GM20000 (cell line): ENCODE measurements around the gene MTMR1.

ENCODE experiments used
- DNase-seq: peaks from one replicate; pipeline ENCODE4 v3.0.0; 2012; ENCODE audit warnings: low spot score
- CTCF ChIP-seq: IDR thresholded peaks from 2 replicates; pipeline ENCODE4 v1.5.1; 2012; ENCODE audit warnings: mild to moderate bottlenecking, control low read depth; ENCODE audit errors: extremely low read depth, missing control alignments

The MTMR1 gene

GRCh38 chrX:150761819-150762216, 68.6 kb downstream of the MTMR1 start:
- TF ChIP-seq CTCF: no peak
- DNase-seq: no peak

DNA sequence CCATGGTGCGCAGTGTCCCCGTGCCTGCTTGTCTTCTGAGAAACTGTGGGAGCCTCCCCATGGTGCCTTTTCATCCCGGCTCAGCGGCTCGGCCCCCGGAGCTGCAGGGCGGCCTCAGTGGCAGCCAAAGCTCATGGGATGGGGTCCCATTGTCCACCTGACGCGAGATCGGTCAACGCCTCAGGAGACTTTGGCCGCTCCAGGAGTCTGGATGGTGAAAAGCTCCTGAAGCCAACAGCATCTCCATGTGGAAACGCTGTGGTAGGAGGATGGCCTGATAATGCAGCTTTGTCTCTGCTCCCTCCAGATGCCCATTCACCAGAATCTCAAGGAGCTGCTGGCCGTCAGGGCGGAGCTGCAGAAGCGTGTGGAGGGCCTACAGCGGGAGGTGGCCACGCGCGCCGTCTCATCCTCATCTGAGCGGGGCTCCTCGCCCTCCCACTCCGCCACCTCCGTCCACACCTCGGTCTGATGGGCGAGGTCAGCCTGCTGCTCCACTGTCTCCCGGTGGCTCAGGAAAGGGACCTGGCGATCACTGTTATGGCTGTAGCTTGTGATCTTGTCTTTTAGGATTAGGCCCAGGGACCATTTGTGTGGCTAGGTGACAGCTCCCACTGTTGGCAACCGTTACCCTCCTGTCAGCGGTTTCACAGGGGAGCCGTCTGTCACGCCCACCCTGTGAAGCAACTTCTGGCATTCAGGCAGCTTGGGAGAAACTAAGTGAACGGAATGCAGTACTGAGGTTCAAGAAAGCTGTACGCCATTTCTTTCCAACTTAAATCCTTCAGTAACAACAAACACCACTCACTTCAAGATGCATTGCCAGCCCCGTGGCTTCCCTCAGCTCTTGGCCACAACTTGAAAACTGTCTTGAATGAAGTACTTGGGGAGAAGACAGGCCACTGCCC, 69.3 kb downstream of the MTMR1 start:
- no peak for TF ChIP-seq CTCF
- DNase-seq: no peak

DNA sequence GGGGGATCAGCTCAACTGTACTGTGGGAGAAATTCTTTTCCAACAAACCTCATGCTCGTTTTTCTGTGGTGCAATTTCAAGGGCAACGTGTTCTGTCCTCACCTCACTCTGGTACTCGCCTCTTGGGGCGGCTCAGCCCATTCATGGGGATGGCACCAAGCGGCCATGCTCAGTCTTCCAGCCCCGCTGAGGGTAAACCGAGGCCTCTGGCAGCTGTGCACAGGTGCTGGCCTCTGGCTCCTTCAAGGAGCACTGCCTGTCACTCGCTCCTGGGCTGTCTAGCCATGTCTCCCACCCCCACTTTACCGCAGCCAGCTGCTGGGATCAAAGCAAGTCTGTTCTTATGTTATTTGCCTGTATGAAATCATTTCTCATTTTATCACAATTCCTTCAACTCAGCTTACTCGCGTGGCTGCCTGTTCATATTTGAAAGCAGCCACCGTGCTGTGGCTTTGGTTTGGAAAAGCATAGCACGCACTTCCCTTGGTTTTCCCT, 70.2 kb downstream of the MTMR1 start:
- no peak for TF ChIP-seq CTCF
- DNase-seq: no peak

- DNase-seq: no peak
- no peak for TF ChIP-seq CTCF
Measured at GRCh38 chrX:150763810-150764209, 70.6 kb downstream of the MTMR1 start.

GRCh38 chrX:150765237-150765636, 72.0 kb downstream of the MTMR1 start:
- DNase-seq: no peak
- TF ChIP-seq CTCF: no peak

DNA sequence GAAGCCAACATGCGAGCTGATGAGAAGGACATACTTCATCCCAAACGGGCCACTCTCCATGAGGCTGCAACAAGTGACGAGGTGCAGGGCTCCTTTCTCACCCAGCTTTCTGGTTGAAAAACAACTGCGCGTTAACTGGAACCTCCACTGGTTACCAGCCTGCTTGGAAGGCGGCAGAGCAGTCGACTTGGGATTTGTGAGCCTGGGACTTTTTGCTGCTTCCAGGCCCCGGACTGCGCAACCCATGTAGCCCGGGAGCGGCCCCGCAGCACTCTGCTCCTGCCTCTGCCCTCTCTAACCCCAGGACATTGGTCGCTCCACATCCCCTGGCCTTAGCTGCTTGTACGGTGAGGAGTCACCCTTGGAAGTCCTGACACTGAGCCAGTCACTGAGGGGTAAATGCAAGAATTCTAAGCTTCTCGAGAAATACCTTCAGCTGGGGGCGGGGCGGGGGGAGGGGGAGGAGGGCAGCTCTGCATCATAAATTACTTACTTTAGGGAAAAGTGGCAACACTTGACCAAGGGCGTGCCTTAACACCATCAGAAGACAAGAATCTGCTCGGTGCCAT, 72.7 kb downstream of the MTMR1 start:
- no peak for DNase-seq
- no peak for TF ChIP-seq CTCF

GRCh38 chrX:150766351-150767044, 73.3 kb downstream of the MTMR1 start:
- DNase-seq: no peak
- TF ChIP-seq CTCF: no peak
